Fibroblast of villous mesenchyme (primary cell): Measurements from ENCODE around the gene ZDHHC20. TPM values are rescaled to one million over a fixed set of nuclear protein-coding genes. Genes with fewer than 3 reads are reported as not detected.
A peak's percentile ranks its signal among the peaks of the same experiment; 100 is the strongest.
"Not testable (repeated sequence)": the region's sequence is repeated elsewhere in the genome, so short reads cannot be mapped to it uniquely, and the experiment has no call there.

Source experiments
- DNase-seq: peaks from one replicate; pipeline ENCODE4 v3.0.0-alpha.2; 2010; ENCODE audit warnings: low read depth
- H3K4me3 ChIP-seq: 2 replicates; pipeline ENCODE4 v1.5.1; 2011; ENCODE audit warnings: low read depth, mild to moderate bottlenecking, low read length
- total RNA-seq: library from RNA; depleted of rRNA; stranded (reverse); fragments of >200 nt; gene quantifications from 2 replicates; pipeline ENCODE4 v1.2.3, GENCODE V29; 2012
- TF ChIP-seq, protein P1 (sequence below): IDR thresholded peaks from 2 replicates; pipeline ENCODE4 v1.5.1; 2012; ENCODE audit warnings: low read depth, mild to moderate bottlenecking, low read length; ENCODE audit not compliant: insufficient read depth

ZDHHC20 gene
- total RNA-seq, 1 donor: 137 TPM

DNA sequence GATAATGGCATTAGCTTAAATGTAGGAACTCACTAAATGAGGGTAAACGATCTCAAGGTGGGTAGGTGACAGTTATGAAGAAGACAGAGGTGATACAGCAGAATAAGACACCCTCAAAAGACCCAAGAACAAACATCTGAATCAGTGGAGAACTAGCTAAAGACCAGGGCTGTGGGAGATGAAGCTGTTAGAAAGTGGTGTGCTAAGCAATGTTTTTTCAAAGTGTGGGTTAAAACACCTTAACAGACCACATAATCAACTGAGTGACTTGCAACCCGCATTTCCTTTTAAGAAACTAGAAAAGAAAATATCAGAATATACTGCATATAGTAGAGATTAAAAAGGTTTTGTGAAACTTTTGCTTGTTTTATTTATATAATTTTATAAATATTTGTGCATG, 70.0 kb downstream of the ZDHHC20 start:
- no peak overlapping the region for H3K4me3 ChIP-seq
- TF ChIP-seq, protein P1, sequence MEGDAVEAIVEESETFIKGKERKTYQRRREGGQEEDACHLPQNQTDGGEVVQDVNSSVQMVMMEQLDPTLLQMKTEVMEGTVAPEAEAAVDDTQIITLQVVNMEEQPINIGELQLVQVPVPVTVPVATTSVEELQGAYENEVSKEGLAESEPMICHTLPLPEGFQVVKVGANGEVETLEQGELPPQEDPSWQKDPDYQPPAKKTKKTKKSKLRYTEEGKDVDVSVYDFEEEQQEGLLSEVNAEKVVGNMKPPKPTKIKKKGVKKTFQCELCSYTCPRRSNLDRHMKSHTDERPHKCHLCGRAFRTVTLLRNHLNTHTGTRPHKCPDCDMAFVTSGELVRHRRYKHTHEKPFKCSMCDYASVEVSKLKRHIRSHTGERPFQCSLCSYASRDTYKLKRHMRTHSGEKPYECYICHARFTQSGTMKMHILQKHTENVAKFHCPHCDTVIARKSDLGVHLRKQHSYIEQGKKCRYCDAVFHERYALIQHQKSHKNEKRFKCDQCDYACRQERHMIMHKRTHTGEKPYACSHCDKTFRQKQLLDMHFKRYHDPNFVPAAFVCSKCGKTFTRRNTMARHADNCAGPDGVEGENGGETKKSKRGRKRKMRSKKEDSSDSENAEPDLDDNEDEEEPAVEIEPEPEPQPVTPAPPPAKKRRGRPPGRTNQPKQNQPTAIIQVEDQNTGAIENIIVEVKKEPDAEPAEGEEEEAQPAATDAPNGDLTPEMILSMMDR: no peak
- no peak for DNase-seq

DNA sequence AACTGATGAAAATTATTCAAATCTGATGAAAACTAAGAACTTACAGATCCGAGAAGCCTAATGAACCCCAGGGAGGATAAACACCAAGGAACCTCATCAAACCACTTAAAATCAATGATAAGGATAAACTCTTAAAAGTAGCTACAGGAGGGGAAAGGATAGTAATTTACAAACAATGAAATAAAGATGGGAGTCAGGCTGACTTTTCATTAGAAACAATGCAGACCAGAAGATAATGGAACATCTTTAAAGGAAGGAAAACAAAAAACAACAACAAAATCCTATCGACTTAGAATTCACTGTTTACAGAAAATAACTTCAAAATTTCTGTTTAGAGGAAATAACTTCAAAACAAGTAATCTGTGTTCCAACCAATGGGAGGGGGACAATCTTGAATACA, 73.4 kb downstream of the ZDHHC20 start:
- no peak for DNase-seq
- TF ChIP-seq, protein P1: no peak
- no peak overlapping the region for H3K4me3 ChIP-seq

GRCh38 chr13:21383090-21383489, 76.0 kb downstream of the ZDHHC20 start:
- DNase-seq: no peak
- H3K4me3 ChIP-seq: no peak overlapping the region
- TF ChIP-seq, protein P1: no peak

- not testable (repeated sequence) for H3K4me3 ChIP-seq, DNase-seq
Observed at GRCh38 chr13:21376998-21377985, 81.8 kb downstream of the ZDHHC20 start.

GRCh38 chr13:21372530-21372929, 86.6 kb downstream of the ZDHHC20 start:
- H3K4me3 ChIP-seq: no peak overlapping the region
- no peak for DNase-seq
- TF ChIP-seq, protein P1: no peak

DNA sequence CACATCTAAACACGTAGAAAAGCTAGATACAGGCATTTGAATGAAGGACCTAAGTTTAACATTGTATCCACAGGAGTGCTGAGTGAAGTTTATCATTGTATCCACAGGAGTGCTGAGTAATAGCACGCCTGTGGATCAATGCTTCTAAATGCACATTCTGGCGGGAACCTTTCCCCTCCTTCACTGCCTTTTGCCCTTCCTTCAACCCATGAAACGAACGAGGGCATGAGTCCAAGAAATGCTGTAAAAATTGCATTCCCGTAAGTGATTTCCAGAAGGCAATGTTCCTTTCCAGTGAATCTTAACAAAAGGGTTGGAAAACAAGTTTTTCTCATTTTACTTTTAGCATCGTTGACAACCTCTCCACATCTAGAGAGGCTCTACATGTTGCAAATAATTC, 88.1 kb downstream of the ZDHHC20 start:
- TF ChIP-seq, protein P1: no peak
- DNase-seq: peak; percentile 1
- no peak overlapping the region for H3K4me3 ChIP-seq

- TF ChIP-seq, protein P1: no peak
- no peak overlapping the region for H3K4me3 ChIP-seq
- no peak for DNase-seq
Observed at GRCh38 chr13:21365574-21365973, 93.5 kb downstream of the ZDHHC20 start.
